ENCODE results near the gene PSTPIP2. TPM values are rescaled to one million over a fixed set of nuclear protein-coding genes. Genes with fewer than 3 reads are reported as not detected.

PSTPIP2 gene
- total and polyA plus RNA-seq, 2 of the 13 experiments (the other 11 are each of a cell fraction or from before 2014, with no cell fraction given), result 0.25 to 0.27 TPM

GRCh38 chr18:46071653-46072375 lies at the start of gene PSTPIP2 (continued):
- no peak for TF ChIP-seq E2F1 (CRISPR knock-in tag; IDR thresholded peaks at IDR 0.05)
- peak; percentile 52; the same call in 1 of the 2 replicates for TF ChIP-seq ZNF687 (CRISPR knock-in tag; IDR thresholded peaks at IDR 0.05)
- TF ChIP-seq XRCC5 (optimal IDR thresholded peaks at IDR 0.05; ENCODE audit: low read length), result peak; percentile 47
- TF ChIP-seq CSRNP2 (CRISPR knock-in tag; conservative IDR thresholded peaks at IDR 0.05; ENCODE audit: low read depth), result no peak
- no peak for TF ChIP-seq SALL2 (CRISPR knock-in tag; IDR thresholded peaks at IDR 0.05)
- TF ChIP-seq ZIK1 (CRISPR knock-in tag; IDR thresholded peaks at IDR 0.05; ENCODE audit: borderline replicate concordance, low read depth), result no peak
- no peak for TF ChIP-seq ZNF276 (CRISPR knock-in tag; IDR thresholded peaks at IDR 0.05; ENCODE audit: low read depth)
- TF ChIP-seq ZNF768 (CRISPR knock-in tag; IDR thresholded peaks at IDR 0.05), result peak; percentile 10; the same call in 1 of the 2 replicates
- peak; percentile 42; the same call in 1 of the 2 replicates for TF ChIP-seq MAX (IDR thresholded peaks at IDR 0.05)
- no peak for TF ChIP-seq PAWR (CRISPR knock-in tag; IDR thresholded peaks at IDR 0.05; ENCODE audit: borderline replicate concordance)
- TF ChIP-seq SP4 (CRISPR knock-in tag; IDR thresholded peaks at IDR 0.05), result no peak
- TF ChIP-seq TAF1 (CRISPR knock-in tag; IDR thresholded peaks at IDR 0.05), result no peak
- TF ChIP-seq ZNF800 (CRISPR knock-in tag; IDR thresholded peaks at IDR 0.05), result peak; percentile 56
- no peak for TF ChIP-seq YY1 (IDR thresholded peaks at IDR 0.05; ENCODE audit: insufficient read depth, insufficient replicate concordance, low read depth, low read length)

All from HepG2 (cell line).